HepG2 (cell line): ENCODE data around the gene PLOD3. TPM values are rescaled to one million over a fixed set of nuclear protein-coding genes. Genes with fewer than 3 reads are reported as not detected.

Source experiments
- CHCHD3 ChIP-seq: sonication (generic); formaldehyde crosslinking; IDR thresholded peaks from 2 replicates; pipeline ENCODE4 v1.8.0; 2022; ENCODE audit warnings: mild to moderate bottlenecking, missing genetic modification reagents, moderate library complexity
- GATAD2A ChIP-seq: IDR thresholded peaks from 2 replicates; pipeline ENCODE4 v1.6.1; 2016
- HNF4G ChIP-seq, 2 experiments: sonication (generic) in 1 of 2; formaldehyde crosslinking in 1 of 2; IDR thresholded peaks; 2 replicates each; pipeline versions ENCODE4 v1.4.0 to v1.6.1; 2011 to 2020; ENCODE audit warnings: borderline replicate concordance in 2 of 2, low read depth in 2 of 2, mild to moderate bottlenecking in 2 of 2, low read length in 1 of 2, missing genetic modification reagents in 1 of 2, moderate library complexity in 1 of 2
- JARID2 ChIP-seq: sonication (generic); formaldehyde crosslinking; IDR thresholded peaks from 2 replicates; pipeline ENCODE4 v1.8.1; 2023; ENCODE audit warnings: missing genetic modification reagents, inconsistent platforms; ENCODE audit not compliant: insufficient replicate concordance
- MEIS1 ChIP-seq: sonication (generic); formaldehyde crosslinking; IDR thresholded peaks from 2 replicates; pipeline ENCODE4 v1.9.0; 2021; ENCODE audit warnings: mild to moderate bottlenecking, missing genetic modification reagents, moderate library complexity, borderline replicate concordance
- RARG ChIP-seq: sonication (generic); formaldehyde crosslinking; IDR thresholded peaks from 2 replicates; pipeline ENCODE4 v1.4.0; 2020; ENCODE audit warnings: low read depth, mild to moderate bottlenecking, missing genetic modification reagents
- RFXANK ChIP-seq: IDR thresholded peaks from 2 replicates; pipeline ENCODE4 v1.6.1; 2016
- SIN3A ChIP-seq: IDR thresholded peaks from 2 replicates; pipeline ENCODE4 v1.6.1; 2011; ENCODE audit warnings: low read depth, mild to moderate bottlenecking, control low read depth, low read length, borderline replicate concordance
- SMAD1 ChIP-seq: sonication (generic); formaldehyde crosslinking; IDR thresholded peaks from 2 replicates; pipeline ENCODE4 v1.4.0; 2020; ENCODE audit warnings: missing genetic modification reagents, low read depth, mild to moderate bottlenecking, borderline replicate concordance
- SP1 ChIP-seq, 2 experiments: fragments of 450-650 bp in 1 of 2; sonication (generic) in 1 of 2; formaldehyde crosslinking in 1 of 2; IDR thresholded peaks; 2 replicates each; pipeline versions ENCODE4 v1.4.0 to v1.6.1; 2016 to 2020; ENCODE audit warnings: missing genetic modification reagents in 1 of 2
- SRSF1 ChIP-seq: fragments of 200-400 bp; formaldehyde crosslinking; optimal IDR thresholded peaks from 2 replicates; pipeline ENCODE3; 2017; ENCODE audit warnings: mild to moderate bottlenecking, low read depth, low read length, moderate library complexity
- TAF15 ChIP-seq: fragments of 200-400 bp; formaldehyde crosslinking; IDR thresholded peaks from one replicate; pipeline ENCODE4 v1.6.1; 2018; ENCODE audit warnings: mild to moderate bottlenecking, low read depth, low read length; ENCODE audit not compliant: poor library complexity, severe bottlenecking
- TFDP2 ChIP-seq: sonication (generic); formaldehyde crosslinking; IDR thresholded peaks from 2 replicates; pipeline ENCODE4 v1.4.0; 2020; ENCODE audit warnings: missing genetic modification reagents
- ZNF160 ChIP-seq: sonication (generic); formaldehyde crosslinking; IDR thresholded peaks from 2 replicates; pipeline ENCODE4 v1.8.0; 2022; ENCODE audit warnings: mild to moderate bottlenecking, inconsistent platforms, missing genetic modification reagents
- ZNF275 ChIP-seq: sonication (generic); formaldehyde crosslinking; IDR thresholded peaks from 2 replicates; pipeline ENCODE4 v1.8.0; 2022; ENCODE audit warnings: missing genetic modification reagents, mild to moderate bottlenecking, inconsistent platforms, borderline replicate concordance
- ZNF432 ChIP-seq: sonication (generic); formaldehyde crosslinking; IDR thresholded peaks from 2 replicates; pipeline ENCODE4 v1.5.0; 2020; ENCODE audit warnings: missing genetic modification reagents, mild to moderate bottlenecking, borderline replicate concordance
- ZNF780A ChIP-seq: sonication (generic); formaldehyde crosslinking; IDR thresholded peaks from 2 replicates; pipeline ENCODE4 v1.8.0; 2022; ENCODE audit warnings: mild to moderate bottlenecking, missing genetic modification reagents, moderate library complexity
- ZNF883 ChIP-seq: sonication (generic); formaldehyde crosslinking; IDR thresholded peaks from 2 replicates; pipeline ENCODE4 v1.5.1; 2020; ENCODE audit warnings: mild to moderate bottlenecking, missing genetic modification reagents; ENCODE audit errors: not compliant biosample characterization
- polyA plus RNA-seq, 8 experiments: library from polyadenylated mRNA; depleted of rRNA in 3 of 8; stranded (reverse) in 7 of 8; unstranded in 1 of 8; fragments of >200 nt; fragmentation: Illumina TruSeq in 4 of 8; extraction: Trizol in 4 of 8; gene quantifications; 2 replicates each; pipeline versions ENCODE4 v1.2.1 to v1.2.3, GENCODE V29; 2011 to 2016; ENCODE audit warnings: low read depth in 4 of 8, missing spikeins in 1 of 8, mixed read lengths in 1 of 8; ENCODE audit not compliant: insufficient read depth in 1 of 8
- total RNA-seq, 5 experiments: library from RNA; depleted of rRNA; stranded (reverse); fragments of >200 nt; fragmentation: Illumina TruSeq; extraction: Trizol; gene quantifications; 2 replicates each; pipeline ENCODE4 v1.2.3, GENCODE V29; 2016; ENCODE audit warnings: low read depth in 1 of 5
- TF ChIP-seq, protein P1 (sequence below): sonication (generic); formaldehyde crosslinking; conservative IDR thresholded peaks from 2 replicates; pipeline ENCODE4 v1.4.0; 2020; ENCODE audit warnings: mild to moderate bottlenecking, missing genetic modification reagents, moderate library complexity
- TF ChIP-seq, protein P2 (sequence below): conservative IDR thresholded peaks from 2 replicates; pipeline ENCODE4 v1.6.1; 2018; ENCODE audit warnings: missing genetic modification reagents

PLOD3 gene
- total and polyA plus RNA-seq, 2 of the 13 experiments (the other 11 are each of a cell fraction or from before 2014, with no cell fraction given) = 65.8 to 67.4 TPM

DNA sequence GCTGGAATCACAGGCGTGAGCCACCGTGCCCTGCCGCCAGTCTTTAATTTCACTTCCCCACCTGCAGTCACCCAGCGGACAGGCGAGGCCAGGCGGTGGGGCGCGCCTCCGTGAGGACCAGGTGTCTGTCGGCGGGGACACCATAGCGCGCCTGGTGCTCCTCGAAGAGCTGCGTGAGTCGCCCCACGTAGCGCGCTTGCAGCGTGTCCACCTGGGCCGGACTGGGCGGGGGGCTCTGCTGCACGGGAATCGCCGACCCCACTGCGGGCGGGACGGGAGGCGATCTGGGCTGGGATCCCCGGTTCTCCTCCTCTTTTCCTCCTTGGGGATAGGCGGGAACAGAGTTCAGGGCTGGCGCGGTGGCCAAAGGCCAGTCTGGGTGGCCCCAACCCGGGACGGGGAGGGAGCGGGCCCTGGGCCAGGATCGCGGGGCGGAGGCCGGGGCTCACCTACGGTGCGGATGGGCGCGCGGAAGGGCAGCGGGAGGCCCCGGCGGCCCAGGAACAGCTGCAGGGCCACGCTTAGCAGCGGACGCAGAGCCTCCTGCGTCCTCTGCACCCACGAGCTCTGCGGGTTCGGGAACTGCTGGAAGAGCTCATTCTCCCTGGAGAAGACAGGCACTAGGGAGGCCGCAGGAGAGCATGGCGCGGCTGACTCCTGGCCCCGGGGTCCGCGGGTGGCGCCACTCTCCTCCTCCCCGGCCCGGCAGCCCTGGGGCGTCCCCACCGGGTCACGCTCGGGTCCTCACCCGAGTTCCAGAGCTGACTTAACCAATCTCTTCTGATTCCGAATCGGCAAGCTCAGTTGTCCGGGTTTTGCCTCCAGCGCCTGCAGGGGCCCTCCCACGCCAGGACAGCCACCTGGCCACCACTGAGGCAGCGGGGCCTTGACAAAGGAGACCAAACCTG is 15.4 kb downstream of the PLOD3 start (continued):
- TF ChIP-seq, protein P1, sequence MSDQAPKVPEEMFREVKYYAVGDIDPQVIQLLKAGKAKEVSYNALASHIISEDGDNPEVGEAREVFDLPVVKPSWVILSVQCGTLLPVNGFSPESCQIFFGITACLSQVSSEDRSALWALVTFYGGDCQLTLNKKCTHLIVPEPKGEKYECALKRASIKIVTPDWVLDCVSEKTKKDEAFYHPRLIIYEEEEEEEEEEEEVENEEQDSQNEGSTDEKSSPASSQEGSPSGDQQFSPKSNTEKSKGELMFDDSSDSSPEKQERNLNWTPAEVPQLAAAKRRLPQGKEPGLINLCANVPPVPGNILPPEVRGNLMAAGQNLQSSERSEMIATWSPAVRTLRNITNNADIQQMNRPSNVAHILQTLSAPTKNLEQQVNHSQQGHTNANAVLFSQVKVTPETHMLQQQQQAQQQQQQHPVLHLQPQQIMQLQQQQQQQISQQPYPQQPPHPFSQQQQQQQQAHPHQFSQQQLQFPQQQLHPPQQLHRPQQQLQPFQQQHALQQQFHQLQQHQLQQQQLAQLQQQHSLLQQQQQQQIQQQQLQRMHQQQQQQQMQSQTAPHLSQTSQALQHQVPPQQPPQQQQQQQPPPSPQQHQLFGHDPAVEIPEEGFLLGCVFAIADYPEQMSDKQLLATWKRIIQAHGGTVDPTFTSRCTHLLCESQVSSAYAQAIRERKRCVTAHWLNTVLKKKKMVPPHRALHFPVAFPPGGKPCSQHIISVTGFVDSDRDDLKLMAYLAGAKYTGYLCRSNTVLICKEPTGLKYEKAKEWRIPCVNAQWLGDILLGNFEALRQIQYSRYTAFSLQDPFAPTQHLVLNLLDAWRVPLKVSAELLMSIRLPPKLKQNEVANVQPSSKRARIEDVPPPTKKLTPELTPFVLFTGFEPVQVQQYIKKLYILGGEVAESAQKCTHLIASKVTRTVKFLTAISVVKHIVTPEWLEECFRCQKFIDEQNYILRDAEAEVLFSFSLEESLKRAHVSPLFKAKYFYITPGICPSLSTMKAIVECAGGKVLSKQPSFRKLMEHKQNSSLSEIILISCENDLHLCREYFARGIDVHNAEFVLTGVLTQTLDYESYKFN (CRISPR knock-in tag) = peak; percentile 69
- TF ChIP-seq ZNF432 (CRISPR knock-in tag) (no peak), SRSF1 (no peak), HNF4G (IDR thresholded peaks at IDR 0.05; ENCODE audit: borderline replicate concordance, low read depth, low read length) (peak; percentile 48; the same call in 1 of the 2 replicates), HNF4G (CRISPR knock-in tag; IDR thresholded peaks at IDR 0.05; ENCODE audit: borderline replicate concordance, low read depth) (peak; percentile 76), JARID2 (CRISPR knock-in tag) (no peak), RFXANK (CRISPR knock-in tag) (no peak), ZNF883 (CRISPR knock-in tag) (peak; percentile 67), TFDP2 (CRISPR knock-in tag) (peak; percentile 73), ZNF160 (no peak), CHCHD3 (CRISPR knock-in tag) (peak; percentile 77; the same call in 1 of the 2 replicates), GATAD2A (CRISPR knock-in tag) (no peak), SP1 (IDR thresholded peaks at IDR 0.05) (no peak), SP1 (CRISPR knock-in tag; IDR thresholded peaks at IDR 0.05) (peak; percentile 6; the same call in 1 of the 2 replicates), ZNF275 (CRISPR knock-in tag) (peak; percentile 89), ZNF780A (CRISPR knock-in tag) (no peak), MEIS1 (CRISPR knock-in tag) (no peak), SMAD1 (no peak), SIN3A (no peak), TAF15 (no peak), RARG (no peak; the same call in 1 of the 2 replicates)
- TF ChIP-seq, protein P2, sequence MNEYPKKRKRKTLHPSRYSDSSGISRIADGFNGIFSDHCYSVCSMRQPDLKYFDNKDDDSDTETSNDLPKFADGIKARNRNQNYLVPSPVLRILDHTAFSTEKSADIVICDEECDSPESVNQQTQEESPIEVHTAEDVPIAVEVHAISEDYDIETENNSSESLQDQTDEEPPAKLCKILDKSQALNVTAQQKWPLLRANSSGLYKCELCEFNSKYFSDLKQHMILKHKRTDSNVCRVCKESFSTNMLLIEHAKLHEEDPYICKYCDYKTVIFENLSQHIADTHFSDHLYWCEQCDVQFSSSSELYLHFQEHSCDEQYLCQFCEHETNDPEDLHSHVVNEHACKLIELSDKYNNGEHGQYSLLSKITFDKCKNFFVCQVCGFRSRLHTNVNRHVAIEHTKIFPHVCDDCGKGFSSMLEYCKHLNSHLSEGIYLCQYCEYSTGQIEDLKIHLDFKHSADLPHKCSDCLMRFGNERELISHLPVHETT (CRISPR knock-in tag) = no peak
